ENCODE data around the gene CDC20.

The CDC20 gene

DNA sequence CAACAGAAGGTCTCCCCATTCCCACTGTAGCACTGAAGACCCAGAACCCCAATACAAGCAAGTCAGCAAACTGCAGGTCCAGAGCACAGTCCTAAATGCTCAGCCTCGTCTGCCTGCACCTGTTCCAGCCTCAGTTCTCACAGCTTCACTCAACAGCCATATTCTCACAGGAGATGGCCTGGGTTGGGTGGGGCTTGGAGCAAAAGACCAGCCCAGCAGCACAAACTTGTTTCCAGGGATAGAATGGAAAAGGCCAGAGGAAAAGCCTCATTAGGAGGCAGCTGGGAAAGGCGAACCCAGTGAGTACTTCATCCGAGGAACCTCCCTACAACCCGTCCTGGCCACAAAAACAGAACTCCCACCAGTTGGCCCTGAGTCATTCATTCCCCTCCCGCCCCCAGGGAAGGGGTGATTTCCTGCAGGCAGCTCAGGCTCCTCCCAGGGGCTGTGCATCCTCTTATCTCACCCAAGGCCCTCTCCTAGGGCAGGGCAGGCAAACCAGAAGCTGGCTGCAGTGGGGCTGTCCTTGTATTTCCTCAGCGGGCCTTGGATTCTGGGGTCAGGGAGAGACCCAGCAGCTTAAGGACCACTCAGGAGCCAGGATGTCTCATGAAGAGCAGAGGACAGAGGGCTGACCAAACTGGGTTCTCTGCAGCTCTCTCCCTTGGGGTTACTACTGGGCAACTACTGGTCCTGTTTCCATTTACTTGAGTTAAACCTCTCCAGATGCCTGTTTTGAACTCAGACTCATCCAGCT, 28.6 kb upstream of the CDC20 start:
- DNase-seq: peak; percentile 90 to 91

DNA sequence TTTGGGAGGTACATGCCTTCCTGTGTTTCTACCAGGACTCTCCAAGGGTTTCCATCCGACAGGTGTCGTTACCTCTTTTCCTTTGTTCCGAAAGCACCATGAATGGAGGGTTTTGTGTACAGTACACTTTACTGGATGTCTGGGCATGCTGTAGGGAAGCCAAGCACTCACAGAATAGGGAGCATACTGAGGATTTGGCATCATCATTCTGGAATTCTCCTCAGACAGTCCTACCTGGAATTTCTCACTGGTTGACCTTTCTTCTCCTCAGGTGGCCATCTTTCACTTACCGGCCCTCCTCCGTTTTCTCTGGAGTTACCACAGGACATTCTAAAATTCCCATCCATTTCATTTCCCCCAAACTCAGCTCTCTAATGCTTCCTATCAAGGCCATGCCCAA, 27.1 kb upstream of the CDC20 start:
- no peak for DNase-seq

GRCh38 chr1:43334453-43335205, 24.2 kb upstream of the CDC20 start:
- DNase-seq: no peak

DNA sequence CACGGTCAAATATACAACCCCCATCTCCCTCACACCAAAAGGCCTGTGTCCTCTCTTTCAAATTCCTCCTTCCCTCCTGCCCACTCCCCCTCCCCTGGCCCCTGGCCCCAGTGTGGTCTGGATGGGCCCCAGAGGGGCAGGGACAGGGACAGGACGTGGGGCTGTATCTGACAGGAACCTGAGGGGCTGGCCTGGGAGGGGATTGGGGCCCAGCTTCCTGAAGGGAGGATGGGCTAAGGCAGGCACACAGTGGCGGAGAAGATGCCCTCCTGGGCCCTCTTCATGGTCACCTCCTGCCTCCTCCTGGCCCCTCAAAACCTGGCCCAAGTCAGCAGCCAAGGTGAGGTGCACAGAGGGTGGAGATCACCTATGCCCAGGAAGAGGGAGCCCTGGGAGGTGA, 21.2 kb upstream of the CDC20 start, which contains the start of gene MPL:
TSS of gene MPL (plus strand) at position 231 of the 400 bp plus-strand sequence. CDS start at position 262, 31 bp downstream.
- no peak for DNase-seq

GRCh38 chr1:43338001-43338400, 20.8 kb upstream of the CDC20 start:
- DNase-seq: no peak

- DNase-seq: no peak
These were observed 19.1 kb upstream of the CDC20 start for GRCh38 chr1:43339584-43340232.

- no peak for DNase-seq
These were observed 18.2 kb upstream of the CDC20 start for GRCh38 chr1:43340559-43340958.

DNA sequence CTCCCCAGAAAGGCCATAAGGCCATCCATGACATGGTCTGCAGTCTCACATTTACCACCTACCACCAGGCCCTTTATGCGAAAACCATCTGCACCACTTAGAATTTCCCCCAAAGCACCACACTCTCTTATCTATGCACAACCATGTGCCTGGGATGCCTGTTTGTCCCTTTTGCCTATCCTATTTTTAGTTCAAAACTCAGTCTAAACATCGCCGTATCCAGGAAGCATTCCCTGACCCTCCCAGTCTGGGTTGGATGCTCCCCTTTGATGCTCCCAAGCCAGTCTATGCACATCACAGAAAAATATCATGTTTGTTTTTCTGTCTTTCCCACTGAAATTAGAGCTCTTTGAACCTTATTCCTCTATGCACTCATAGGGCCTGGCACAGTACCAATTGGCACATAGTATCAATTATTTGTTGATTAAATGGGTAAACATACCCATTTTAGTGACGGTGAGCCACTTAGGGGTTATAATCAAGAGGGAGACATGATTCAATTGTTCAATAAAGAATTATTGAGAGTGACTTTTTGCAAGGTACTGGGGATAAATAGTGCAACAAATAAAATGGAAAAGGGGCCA, 14.4 kb upstream of the CDC20 start:
- no peak for DNase-seq

GRCh38 chr1:43345120-43345519, 13.7 kb upstream of the CDC20 start:
- no peak for DNase-seq

DNA sequence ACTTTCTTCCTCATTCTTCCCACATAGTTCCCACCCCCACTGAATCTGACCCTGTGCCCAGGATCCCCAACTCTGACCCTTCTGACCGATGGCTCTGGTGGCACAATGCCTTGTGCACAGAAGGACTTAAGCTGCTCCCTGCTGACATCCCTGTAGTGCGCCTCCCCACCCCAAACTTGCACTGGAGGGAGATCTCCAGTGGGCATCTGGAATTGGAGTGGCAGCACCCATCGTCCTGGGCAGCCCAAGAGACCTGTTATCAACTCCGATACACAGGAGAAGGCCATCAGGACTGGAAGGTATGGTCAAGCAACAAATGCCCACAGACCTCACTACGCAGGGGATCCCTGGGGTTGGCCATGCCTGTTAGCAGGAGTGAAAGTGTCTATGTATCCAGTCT, 12.1 kb upstream of the CDC20 start:
- DNase-seq: no peak

- DNase-seq: no peak
These were observed 10.4 kb upstream of the CDC20 start for GRCh38 chr1:43348343-43348808.

DNA sequence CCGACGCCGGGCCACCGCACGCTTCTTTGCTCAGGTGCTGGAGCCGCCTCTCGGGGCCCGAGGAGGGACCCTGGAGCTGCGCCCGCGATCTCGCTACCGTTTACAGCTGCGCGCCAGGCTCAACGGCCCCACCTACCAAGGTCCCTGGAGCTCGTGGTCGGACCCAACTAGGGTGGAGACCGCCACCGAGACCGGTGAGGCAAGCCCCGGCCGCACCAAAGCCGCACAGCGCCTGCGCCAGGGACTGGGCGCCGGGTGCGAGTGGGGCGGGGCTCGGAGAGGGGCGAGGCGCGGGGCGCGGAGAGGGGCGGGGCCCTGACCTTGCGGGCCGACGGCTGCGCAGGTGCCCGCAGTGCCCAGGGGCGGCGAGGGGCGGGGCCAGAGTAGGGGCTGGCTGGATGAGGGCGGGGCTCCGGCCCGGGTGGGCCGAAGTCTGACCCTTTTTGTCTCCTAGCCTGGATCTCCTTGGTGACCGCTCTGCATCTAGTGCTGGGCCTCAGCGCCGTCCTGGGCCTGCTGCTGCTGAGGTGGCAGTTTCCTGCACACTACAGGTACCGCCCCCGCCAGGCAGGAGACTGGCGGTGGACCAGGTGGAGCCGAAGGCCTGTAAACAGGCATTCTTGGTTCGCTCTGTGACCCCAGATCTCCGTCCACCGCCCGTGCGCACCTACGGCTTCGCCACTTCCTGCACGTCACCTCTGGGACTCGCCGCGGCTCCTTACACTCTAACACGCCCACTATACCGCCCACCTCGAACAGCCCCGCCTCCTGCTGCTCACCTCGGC, 9.8 kb upstream of the CDC20 start:
- no peak for DNase-seq

DNA sequence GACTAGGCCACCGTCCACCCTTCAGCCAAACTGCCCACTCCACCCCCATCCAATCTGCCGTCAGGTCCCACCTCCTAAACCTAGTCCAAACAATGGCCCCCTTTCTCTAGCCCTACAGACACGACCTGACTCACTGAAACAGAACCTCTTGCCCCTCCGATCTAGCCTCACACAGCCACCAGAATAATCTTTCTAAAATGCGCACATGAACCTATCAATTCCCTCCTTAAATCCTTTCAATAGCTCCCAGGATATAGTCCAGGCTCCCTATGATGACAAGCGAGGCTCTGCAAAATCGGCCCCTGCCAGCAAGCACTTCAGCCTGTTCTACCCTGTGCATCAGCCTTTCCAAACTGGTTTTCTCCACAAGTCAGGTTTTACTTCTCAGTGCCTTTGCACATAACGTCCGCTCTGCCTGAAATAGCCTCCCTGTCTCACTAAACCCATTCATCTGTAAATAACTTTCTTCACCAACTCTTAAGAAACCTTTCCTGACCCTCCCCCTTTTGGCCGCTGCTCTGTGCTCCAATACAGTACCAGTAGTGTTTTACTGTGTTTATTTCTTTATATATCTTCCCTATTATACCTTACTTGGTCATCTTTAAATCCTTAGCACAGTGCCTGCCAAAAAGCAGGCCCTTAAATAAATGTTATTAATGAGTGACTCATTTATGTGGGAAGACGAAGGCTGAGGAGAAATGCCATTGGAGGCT, 9.0 kb upstream of the CDC20 start:
- no peak for DNase-seq

DNA sequence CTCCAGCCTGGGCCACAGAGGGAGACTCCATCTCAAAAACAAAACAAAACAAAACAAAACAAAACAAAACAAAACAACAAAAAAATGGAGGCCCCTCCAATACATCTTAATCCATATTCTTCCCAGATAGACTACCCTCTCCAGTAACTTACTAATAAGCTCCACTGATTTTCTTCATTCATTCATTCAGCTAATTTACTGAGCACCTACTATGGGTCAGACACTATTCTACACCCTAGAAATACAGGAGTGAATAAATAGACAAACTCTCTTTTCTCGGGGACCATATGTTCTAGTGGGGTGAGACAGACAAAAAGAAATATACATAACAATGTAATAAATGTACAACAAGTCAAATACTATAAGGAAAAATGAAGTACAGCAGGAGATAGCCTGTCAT, 7.8 kb upstream of the CDC20 start:
- no peak for DNase-seq

- DNase-seq: no peak
These were observed 7.1 kb upstream of the CDC20 start for GRCh38 chr1:43351421-43352350.

DNA sequence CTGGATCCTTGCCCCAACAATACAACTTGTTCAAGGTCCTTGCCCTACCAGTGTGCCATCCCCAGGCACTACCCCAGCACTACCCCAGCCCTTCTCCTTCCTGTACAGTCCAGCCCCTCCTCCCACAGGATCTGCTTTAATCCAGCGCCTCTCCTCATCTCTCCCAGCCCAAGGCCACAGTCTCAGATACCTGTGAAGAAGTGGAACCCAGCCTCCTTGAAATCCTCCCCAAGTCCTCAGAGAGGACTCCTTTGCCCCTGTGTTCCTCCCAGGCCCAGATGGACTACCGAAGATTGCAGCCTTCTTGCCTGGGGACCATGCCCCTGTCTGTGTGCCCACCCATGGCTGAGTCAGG, 6.5 kb upstream of the CDC20 start:
- DNase-seq: no peak

DNA sequence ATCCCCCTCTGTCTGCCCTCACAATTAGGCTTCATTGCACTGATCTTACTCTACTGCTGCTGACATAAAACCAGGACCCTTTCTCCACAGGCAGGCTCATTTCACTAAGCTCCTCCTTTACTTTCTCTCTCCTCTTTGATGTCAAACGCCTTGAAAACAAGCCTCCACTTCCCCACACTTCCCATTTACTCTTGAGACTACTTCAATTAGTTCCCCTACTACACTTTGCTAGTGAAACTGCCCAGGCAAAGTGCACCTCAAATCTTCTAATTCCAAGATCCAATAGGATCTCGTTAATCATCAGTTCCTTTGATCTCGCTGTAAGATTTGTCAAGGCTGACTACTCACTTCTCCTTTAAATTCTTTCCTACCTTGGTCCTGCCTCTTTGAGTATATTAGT, 5.9 kb upstream of the CDC20 start:
- no peak for DNase-seq

DNA sequence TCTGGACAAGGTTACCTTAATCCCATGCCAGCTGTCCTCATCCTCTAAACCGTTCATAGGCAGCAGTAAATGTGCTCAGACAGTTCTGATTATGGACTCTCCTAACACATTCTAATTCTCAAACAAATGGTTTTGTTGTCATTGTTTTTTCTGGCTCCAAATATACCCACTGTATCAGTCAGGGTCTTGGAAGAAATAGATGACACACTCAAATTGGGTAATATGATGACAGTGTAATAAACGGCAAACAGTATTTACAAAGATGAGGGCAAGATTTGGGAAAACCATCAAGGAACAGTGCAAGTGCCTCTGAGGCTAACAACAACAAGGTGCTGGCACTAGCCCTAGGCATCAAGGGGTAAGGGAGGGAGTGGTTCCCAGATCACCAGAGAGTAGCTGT, 4.3 kb upstream of the CDC20 start:
- DNase-seq: no peak

DNA sequence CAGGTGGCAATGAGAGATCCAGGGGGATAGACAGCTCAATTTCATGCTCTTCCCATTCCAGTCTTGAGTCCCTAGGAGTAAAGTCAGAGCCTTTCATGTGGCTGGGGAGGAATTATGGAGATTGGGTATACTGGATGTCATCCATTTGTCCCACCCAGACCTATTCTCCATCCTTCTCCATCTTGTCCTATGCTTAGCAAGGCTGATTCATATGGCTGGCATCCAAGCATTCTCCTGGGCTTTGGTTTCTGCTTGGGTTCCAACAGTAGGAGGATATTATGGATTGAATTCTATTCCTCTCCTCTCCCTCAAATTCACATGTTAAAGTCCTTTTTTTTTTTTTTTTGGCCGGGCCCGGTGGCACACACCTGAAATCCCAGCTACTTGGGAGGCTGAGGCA, 3.8 kb upstream of the CDC20 start:
- no peak for DNase-seq

GRCh38 chr1:43357251-43357650, 1.5 kb upstream of the CDC20 start:
- DNase-seq: no peak

All from Kasumi-1 (cell line).